ENCODE results near the gene STK40.
A peak's percentile ranks its signal among the peaks of the same experiment; 100 is the strongest.

The STK40 gene

DNA sequence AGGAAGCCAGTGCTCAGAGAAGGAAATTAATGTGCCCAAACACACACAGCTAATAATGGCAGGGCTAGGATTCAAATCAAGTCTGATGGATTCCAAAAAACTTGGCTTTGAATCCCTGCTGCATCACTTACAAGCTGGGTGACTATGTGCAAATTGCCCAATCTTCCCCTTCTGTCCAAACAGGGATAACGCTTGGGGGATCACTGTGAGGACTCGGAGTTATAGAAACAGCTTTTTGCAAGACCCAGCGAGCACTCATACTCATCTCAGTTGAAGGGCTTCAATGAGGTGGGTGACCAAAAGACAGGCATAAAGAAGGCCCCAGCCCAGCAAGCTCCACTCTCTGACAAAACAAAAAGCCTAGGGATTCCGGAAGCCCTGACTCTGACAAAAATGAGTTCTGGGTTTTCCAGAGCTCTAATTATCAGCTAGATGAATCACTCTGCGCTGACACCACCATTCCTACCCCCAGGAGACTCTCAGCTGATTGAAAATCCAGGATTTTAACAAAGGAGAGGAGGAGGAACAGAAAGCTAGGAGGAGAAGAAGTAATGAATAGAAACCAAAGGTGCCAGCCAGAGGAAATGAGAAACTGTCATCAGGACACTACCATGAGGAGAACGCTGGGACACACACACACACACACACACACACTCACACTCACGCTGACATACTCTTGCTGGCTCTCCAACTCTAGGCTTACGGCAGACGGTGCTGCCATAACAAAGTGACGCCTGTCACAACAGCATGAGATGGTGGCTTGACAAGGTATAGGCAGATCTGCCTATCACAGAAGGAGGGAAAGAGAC is 1.6 kb upstream of the STK40 start:
- Histone ChIP-seq H3K9me3 (ENCODE audit: control insufficient read depth, insufficient read depth, low read length) (no peaks in the 10 kb centered on the region), H3K4me1 (ENCODE audit: control insufficient read depth, insufficient read depth, low read length) (peaks cover 4% of the 10 kb centered on the region), H3K4me3 (ENCODE audit: low read length) (no peak overlapping the region; the same call in 1 of the 2 replicates), H3K27me3 (ENCODE audit: control insufficient read depth, insufficient read depth, low read length) (no peaks in the 10 kb centered on the region), H3K27ac (ENCODE audit: low read length) (no peak overlapping the region), H3K36me3 (ENCODE audit: control insufficient read depth, insufficient read depth, low read length) (no peaks in the 10 kb centered on the region; the same call in 1 of the 2 replicates)
- DNase-seq (ENCODE audit: low read depth, low spot score): no peak
- no CpG with 5 or more reads among the region's 10 CpGs for WGBS (ENCODE audit: insufficient coverage, insufficient read length)

GRCh38 chr1:36386265-36387140 is 779 bp upstream of the STK40 start:
- Histone ChIP-seq H3K27me3 (ENCODE audit: control insufficient read depth, insufficient read depth, low read length) (no peaks in the 10 kb centered on the region), H3K36me3 (ENCODE audit: control insufficient read depth, insufficient read depth, low read length) (no peaks in the 10 kb centered on the region), H3K4me3 (ENCODE audit: low read length) (peak overlapping the region; percentile 51; the same call in 1 of the 2 replicates), H3K9me3 (ENCODE audit: control insufficient read depth, insufficient read depth, low read length) (no peaks in the 10 kb centered on the region), H3K27ac (ENCODE audit: low read length) (peak overlapping the region; percentile 12), H3K4me1 (ENCODE audit: control insufficient read depth, insufficient read depth, low read length) (peaks cover 4% of the 10 kb centered on the region)
- no CpG with 5 or more reads among the region's 14 CpGs for WGBS (ENCODE audit: insufficient coverage, insufficient read length)
- no peak for DNase-seq (ENCODE audit: low read depth, low spot score)

DNA sequence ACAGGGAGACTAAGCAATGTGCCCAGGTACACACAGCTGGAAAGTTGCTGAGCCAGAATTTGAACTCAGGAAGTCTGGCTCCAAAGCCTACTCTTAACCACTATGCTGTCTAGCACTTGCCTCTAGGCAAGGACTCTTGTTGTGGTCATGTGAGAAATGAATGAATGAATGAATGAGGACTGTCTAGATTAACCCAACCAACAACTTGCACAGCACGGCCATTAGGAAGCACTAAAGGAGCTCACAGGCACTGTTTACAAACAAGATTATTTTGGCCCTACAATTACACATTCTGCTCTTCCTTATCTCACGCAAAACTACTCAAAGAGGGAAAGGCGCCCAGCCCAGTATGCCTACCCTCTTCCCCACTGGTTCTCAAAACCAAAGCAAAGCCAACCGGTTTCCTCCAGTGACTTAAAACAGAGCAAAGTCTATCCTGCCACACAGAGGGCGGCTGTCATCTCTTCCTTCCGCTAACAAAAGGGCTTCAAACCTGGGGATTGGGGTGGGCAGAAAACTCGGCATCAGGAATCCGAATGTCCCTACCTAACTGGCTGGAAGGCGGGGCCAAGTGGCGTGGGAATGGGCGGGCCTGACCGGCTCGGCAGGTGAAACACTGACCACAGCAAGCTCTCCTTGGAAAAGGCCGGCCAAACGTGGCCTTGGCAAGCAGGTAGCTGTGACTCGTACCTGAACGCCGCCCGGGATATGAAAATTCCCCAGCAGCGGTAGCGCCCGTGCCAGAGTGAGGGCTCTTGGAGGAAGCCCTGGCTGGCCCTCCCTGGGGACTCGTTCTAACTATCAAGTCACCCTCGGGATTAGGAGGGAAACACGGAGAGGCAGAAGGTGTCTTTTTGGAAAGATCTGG is 948 bp downstream of the STK40 start:
- DNase-seq (ENCODE audit: low read depth, low spot score): no peak
- H3K36me3 ChIP-seq (ENCODE audit: control insufficient read depth, insufficient read depth, low read length): no peaks in the 10 kb centered on the region
- no CpG with 5 or more reads among the region's 25 CpGs for WGBS (ENCODE audit: insufficient coverage, insufficient read length)
- H3K27ac ChIP-seq (ENCODE audit: low read length): no peak overlapping the region
- no peaks in the 10 kb centered on the region for H3K27me3 ChIP-seq (ENCODE audit: control insufficient read depth, insufficient read depth, low read length)
- no peaks in the 10 kb centered on the region for H3K9me3 ChIP-seq (ENCODE audit: control insufficient read depth, insufficient read depth, low read length)
- peaks cover 4% of the 10 kb centered on the region for H3K4me1 ChIP-seq (ENCODE audit: control insufficient read depth, insufficient read depth, low read length)
- H3K4me3 ChIP-seq (ENCODE audit: low read length): peak overlapping the region; percentile 83

DNA sequence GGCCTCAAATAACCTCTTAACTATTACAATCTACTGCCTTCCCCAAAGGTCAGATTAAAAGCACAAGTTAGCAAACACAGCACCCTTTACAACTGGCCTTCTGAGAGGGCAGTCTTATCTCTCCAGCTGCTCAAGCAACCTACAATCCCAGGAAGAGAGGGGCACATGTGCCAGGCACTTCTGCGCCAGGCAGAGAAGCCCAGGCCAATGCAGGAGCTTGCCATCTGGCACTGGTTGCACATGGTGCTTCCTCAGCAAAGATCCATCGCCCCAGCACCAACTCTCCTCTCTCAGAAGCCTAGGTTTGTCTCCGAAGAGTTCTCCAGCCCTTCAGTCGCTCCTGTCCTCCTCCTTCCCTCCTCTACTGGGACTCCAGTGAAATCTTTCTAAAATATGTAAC is 2.5 kb downstream of the STK40 start:
- Histone ChIP-seq H3K36me3 (ENCODE audit: control insufficient read depth, insufficient read depth, low read length) (no peaks in the 10 kb centered on the region), H3K9me3 (ENCODE audit: control insufficient read depth, insufficient read depth, low read length) (no peaks in the 10 kb centered on the region), H3K27ac (ENCODE audit: low read length) (no peak overlapping the region), H3K4me3 (ENCODE audit: low read length) (no peak overlapping the region), H3K4me1 (ENCODE audit: control insufficient read depth, insufficient read depth, low read length) (peaks cover 4% of the 10 kb centered on the region), H3K27me3 (ENCODE audit: control insufficient read depth, insufficient read depth, low read length) (no peaks in the 10 kb centered on the region)
- no peak for DNase-seq (ENCODE audit: low read depth, low spot score)
- no CpG with 5 or more reads among the region's 4 CpGs for WGBS (ENCODE audit: insufficient coverage, insufficient read length)

GRCh38 chr1:36382669-36383068 is 3.1 kb downstream of the STK40 start:
- WGBS (ENCODE audit: insufficient coverage, insufficient read length): no CpG with 5 or more reads among the region's 4 CpGs
- no peak overlapping the region for H3K4me3 ChIP-seq (ENCODE audit: low read length)
- H3K27me3 ChIP-seq (ENCODE audit: control insufficient read depth, insufficient read depth, low read length): no peaks in the 10 kb centered on the region
- DNase-seq (ENCODE audit: low read depth, low spot score): no peak
- no peak overlapping the region for H3K27ac ChIP-seq (ENCODE audit: low read length)
- no peaks in the 10 kb centered on the region for H3K36me3 ChIP-seq (ENCODE audit: control insufficient read depth, insufficient read depth, low read length)
- H3K9me3 ChIP-seq (ENCODE audit: control insufficient read depth, insufficient read depth, low read length): no peaks in the 10 kb centered on the region
- H3K4me1 ChIP-seq (ENCODE audit: control insufficient read depth, insufficient read depth, low read length): peaks cover 4% of the 10 kb centered on the region

GRCh38 chr1:36382231-36382630 is 3.5 kb downstream of the STK40 start:
- Histone ChIP-seq H3K27me3 (ENCODE audit: control insufficient read depth, insufficient read depth, low read length) (no peaks in the 10 kb centered on the region), H3K4me3 (ENCODE audit: low read length) (no peak overlapping the region), H3K36me3 (ENCODE audit: control insufficient read depth, insufficient read depth, low read length) (no peaks in the 10 kb centered on the region), H3K4me1 (ENCODE audit: control insufficient read depth, insufficient read depth, low read length) (peaks cover 4% of the 10 kb centered on the region), H3K9me3 (ENCODE audit: control insufficient read depth, insufficient read depth, low read length) (no peaks in the 10 kb centered on the region), H3K27ac (ENCODE audit: low read length) (no peak overlapping the region)
- DNase-seq (ENCODE audit: low read depth, low spot score): no peak
- WGBS (ENCODE audit: insufficient coverage, insufficient read length): no CpG with 5 or more reads among the region's 9 CpGs

GRCh38 chr1:36381405-36381804 is 4.3 kb downstream of the STK40 start:
- no peak for DNase-seq (ENCODE audit: low read depth, low spot score)
- H3K27ac ChIP-seq (ENCODE audit: low read length): no peak overlapping the region
- no peaks in the 10 kb centered on the region for H3K9me3 ChIP-seq (ENCODE audit: control insufficient read depth, insufficient read depth, low read length)
- WGBS (ENCODE audit: insufficient coverage, insufficient read length): no CpG with 5 or more reads among the region's 5 CpGs
- no peak overlapping the region for H3K4me3 ChIP-seq (ENCODE audit: low read length)
- no peaks in the 10 kb centered on the region for H3K27me3 ChIP-seq (ENCODE audit: control insufficient read depth, insufficient read depth, low read length)
- no peaks in the 10 kb centered on the region for H3K4me1 ChIP-seq (ENCODE audit: control insufficient read depth, insufficient read depth, low read length)
- H3K36me3 ChIP-seq (ENCODE audit: control insufficient read depth, insufficient read depth, low read length): no peaks in the 10 kb centered on the region

- Histone ChIP-seq H3K4me3 (ENCODE audit: low read length) (no peak overlapping the region), H3K4me1 (ENCODE audit: control insufficient read depth, insufficient read depth, low read length) (no peaks in the 10 kb centered on the region), H3K9me3 (ENCODE audit: control insufficient read depth, insufficient read depth, low read length) (no peaks in the 10 kb centered on the region), H3K27me3 (ENCODE audit: control insufficient read depth, insufficient read depth, low read length) (no peaks in the 10 kb centered on the region), H3K36me3 (ENCODE audit: control insufficient read depth, insufficient read depth, low read length) (0 out of 2 replicates have a peak, but pooled peaks cover 2% of the 10 kb centered on the region), H3K27ac (ENCODE audit: low read length) (no peak overlapping the region)
- no CpG with 5 or more reads among the region's 3 CpGs for WGBS (ENCODE audit: insufficient coverage, insufficient read length)
- DNase-seq (ENCODE audit: low read depth, low spot score): no peak
These were observed 4.9 kb downstream of the STK40 start for GRCh38 chr1:36380782-36381181.

DNA sequence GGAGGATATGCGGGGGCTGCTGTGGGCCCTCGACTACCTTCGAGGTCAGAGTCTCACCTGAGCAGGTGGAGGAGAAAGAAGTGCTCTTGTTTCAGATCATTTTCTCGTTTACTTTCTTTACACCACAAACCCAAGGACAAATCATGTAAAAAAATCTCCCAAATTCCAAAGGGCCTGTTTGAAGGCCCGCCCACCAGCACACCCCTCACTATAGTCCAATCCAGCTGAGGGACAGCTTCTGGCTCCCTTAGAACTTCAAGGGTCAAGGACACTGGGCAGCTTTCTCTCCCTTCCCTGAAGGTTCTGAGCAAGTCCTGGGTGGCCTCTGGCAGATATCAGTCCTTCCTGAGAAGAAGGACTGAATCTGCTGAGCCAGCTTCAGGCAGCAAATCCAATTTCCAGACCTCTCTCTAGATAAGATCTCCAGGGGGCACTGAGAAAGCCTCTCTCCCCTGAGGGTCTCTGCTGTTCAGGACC is 5.5 kb downstream of the STK40 start:
- no peak overlapping the region for H3K4me3 ChIP-seq (ENCODE audit: low read length)
- H3K9me3 ChIP-seq (ENCODE audit: control insufficient read depth, insufficient read depth, low read length): no peaks in the 10 kb centered on the region
- H3K4me1 ChIP-seq (ENCODE audit: control insufficient read depth, insufficient read depth, low read length): no peaks in the 10 kb centered on the region
- H3K27me3 ChIP-seq (ENCODE audit: control insufficient read depth, insufficient read depth, low read length): no peaks in the 10 kb centered on the region
- no peak overlapping the region for H3K27ac ChIP-seq (ENCODE audit: low read length)
- WGBS (ENCODE audit: insufficient coverage, insufficient read length): no CpG with 5 or more reads among the region's 5 CpGs
- H3K36me3 ChIP-seq (ENCODE audit: control insufficient read depth, insufficient read depth, low read length): 0 out of 2 replicates have a peak, but pooled peaks cover 2% of the 10 kb centered on the region
- no peak for DNase-seq (ENCODE audit: low read depth, low spot score)
